ENCODE measurements around the gene CEP70.
"Not testable (repeated sequence)": the region's sequence is repeated elsewhere in the genome, so short reads cannot be mapped to it uniquely, and the experiment has no call there.

The CEP70 gene

DNA sequence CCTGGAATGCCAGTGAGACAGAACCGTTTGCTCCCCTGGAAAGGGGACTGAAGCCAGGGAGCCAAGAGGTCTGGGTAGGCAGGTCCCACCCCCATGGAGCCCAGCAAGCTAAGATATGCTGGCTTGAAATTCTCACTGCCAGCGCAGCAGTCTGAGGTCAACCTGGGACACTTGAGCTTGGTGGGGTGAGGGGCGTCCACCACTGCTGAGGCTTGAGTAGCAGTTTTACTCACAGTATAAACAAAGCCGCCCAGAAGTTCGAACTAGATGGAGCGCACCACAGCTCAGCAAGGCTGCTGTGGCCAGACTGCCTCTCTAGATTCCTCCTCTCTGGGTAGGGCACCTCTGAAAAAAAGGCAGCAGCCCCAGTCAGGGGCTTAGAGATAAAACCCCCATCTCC lies 33.6 kb downstream of the CEP70 start:
- no peak for TF ChIP-seq CTCF (IDR thresholded peaks at IDR 0.05; ENCODE audit: control insufficient read depth, extremely low read depth, insufficient read depth)
- H3K4me3 ChIP-seq (ENCODE audit: low read depth, low read length) = no peak overlapping the region
- DNase-seq (ENCODE audit: low read depth) = no peak

- TF ChIP-seq CTCF (IDR thresholded peaks at IDR 0.05; ENCODE audit: control insufficient read depth, extremely low read depth, insufficient read depth) = no peak
- DNase-seq (ENCODE audit: low read depth) = no peak
Measured at GRCh38 chr3:138559134-138559533, 34.9 kb downstream of the CEP70 start.

GRCh38 chr3:138554775-138555174 lies 39.3 kb downstream of the CEP70 start:
- not testable (repeated sequence) for DNase-seq (ENCODE audit: low read depth); H3K4me3 ChIP-seq (ENCODE audit: low read depth, low read length)

More at GRCh38 chr3:138559134-138559533, 34.9 kb downstream of the CEP70 start:
- no peak overlapping the region for H3K4me3 ChIP-seq (ENCODE audit: low read depth, low read length)

- not testable (repeated sequence) for DNase-seq (ENCODE audit: low read depth); H3K4me3 ChIP-seq (ENCODE audit: low read depth, low read length)
Measured at GRCh38 chr3:138550958-138551357, 43.1 kb downstream of the CEP70 start.

DNA sequence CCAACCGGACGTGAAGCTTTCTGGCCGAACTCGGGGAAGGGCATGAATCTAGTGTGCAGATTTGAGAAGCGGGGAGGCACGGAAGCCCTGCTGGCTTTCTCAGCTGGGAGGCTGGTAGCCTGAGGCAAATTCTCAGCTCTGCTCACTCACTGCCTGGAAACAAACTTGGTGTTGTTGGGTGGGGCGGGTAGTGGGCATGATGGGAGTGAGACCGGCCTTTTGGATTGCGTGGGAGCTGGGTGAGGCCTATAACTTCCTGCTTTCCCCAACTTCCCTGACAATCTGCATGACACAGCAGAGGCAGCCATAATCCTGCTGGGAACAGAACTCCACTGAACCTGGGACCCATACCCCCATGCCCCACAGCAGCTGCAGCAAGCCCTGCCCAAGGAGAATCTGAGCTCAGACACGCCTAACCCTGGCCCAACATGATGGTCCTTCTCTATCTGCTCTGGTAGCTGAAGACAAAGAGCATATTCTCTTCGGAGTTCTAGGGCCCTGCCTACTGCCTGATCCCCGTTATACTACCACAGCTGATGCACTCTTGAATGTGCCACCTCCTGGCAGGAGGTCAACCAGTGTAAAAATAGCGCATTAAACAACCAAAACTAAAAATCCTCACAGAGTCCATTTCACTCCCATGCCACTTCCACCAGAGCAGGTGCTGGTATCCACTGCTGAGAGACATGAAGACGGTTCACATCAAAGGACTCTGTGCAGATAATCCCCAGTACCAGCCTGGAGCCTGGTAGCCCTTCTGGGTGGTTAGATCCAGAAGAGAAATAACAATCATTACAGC lies 44.7 kb downstream of the CEP70 start:
- no peak overlapping the region for H3K4me3 ChIP-seq (ENCODE audit: low read depth, low read length)
- no peak for DNase-seq (ENCODE audit: low read depth)
- TF ChIP-seq CTCF (IDR thresholded peaks at IDR 0.05; ENCODE audit: control insufficient read depth, extremely low read depth, insufficient read depth) = no peak

DNA sequence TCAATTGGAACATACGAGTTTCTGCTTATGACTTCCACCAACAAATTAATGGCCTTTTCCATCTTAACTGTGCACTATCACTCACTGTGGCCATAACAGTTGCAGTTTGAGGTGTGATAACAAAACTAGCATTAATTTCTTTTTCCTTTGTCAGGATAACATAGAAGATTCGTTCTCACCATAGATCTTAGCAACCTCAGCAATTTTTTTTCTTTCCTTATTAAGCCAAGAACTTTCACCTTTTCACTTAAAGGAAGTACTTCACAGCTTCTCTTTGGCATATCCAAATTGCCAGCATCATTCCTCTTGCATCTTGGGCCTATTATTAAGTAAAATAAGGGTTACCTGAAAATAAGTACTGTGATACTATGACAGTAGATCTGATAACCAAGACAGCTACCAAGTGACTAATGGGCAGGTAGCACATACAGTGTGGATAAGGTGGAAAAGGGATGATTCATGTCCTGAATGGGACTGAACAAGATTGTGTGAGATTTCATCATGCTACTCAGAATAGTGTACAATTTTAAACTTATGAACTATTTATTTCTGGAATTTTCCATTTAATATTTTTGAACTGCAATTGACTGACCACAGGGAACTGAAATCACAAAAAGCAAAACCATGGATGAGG lies 46.6 kb downstream of the CEP70 start:
- no peak for DNase-seq (ENCODE audit: low read depth)
- no peak for TF ChIP-seq CTCF (IDR thresholded peaks at IDR 0.05; ENCODE audit: control insufficient read depth, extremely low read depth, insufficient read depth)
- H3K4me3 ChIP-seq (ENCODE audit: low read depth, low read length) = no peak overlapping the region

- TF ChIP-seq CTCF (IDR thresholded peaks at IDR 0.05; ENCODE audit: control insufficient read depth, extremely low read depth, insufficient read depth) = no peak
- DNase-seq (ENCODE audit: low read depth) = no peak
- H3K4me3 ChIP-seq (ENCODE audit: low read depth, low read length) = no peak overlapping the region
Measured at GRCh38 chr3:138544546-138544945, 49.5 kb downstream of the CEP70 start.

DNA sequence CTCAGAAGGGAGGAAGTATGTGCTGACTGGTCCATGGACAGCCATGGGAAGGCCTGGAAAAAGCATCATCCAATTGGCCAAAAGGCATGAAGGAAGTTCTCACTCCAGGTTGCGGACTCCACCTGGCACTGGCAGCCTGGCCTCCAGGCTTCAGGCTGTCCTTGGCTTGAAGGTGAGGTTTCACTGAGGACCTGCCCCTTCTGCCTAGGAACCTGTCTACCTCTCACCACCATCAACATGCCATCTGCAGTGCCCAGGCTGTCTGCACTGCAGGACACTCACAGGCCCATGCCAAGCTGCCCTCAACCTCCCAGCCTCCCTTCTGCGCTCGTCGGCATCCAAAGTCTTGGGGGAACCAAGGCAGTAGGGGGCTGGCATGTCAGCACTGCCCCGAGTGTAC lies 51.1 kb downstream of the CEP70 start:
- H3K4me3 ChIP-seq (ENCODE audit: low read depth, low read length) = no peak overlapping the region
- no peak for TF ChIP-seq CTCF (IDR thresholded peaks at IDR 0.05; ENCODE audit: control insufficient read depth, extremely low read depth, insufficient read depth)
- no peak for DNase-seq (ENCODE audit: low read depth)

All from LNCaP clone FGC (cell line).